ENCODE measurements around the gene IGSF5. TPM values are rescaled to one million over a fixed set of nuclear protein-coding genes. Genes with fewer than 3 reads are reported as not detected.

The IGSF5 gene
- total and polyA plus RNA-seq, 2 of the 4 experiments (the other 2 are of a cell fraction): not detected

DNA sequence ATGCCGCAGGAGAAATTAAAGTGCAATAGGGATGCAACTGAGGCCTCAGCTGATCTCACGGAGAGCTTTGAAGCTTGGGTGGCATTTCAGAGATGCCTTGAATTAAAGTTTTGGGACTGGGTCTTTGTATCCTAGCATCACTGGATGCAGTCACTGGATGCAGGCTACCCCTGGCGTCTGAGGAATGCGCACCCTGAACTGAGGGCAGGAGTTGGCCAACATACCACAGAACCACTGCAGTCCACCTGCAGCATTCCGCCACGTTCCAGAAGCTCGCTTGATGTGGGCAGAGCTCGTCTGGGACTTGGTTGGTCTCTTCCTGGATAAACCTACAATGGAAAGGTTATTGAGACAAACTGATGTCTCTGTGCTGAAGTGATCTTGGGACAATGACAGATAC, 34.1 kb upstream of the IGSF5 start:
- Histone ChIP-seq H2BK20ac (ENCODE audit: low read depth, low read length) (no peak overlapping the region), H3K4me2 (ENCODE audit: low read depth, low read length) (no peak overlapping the region), H3K9me3 (ENCODE audit: control insufficient read depth, insufficient read depth, low read length) (no peaks in the 10 kb centered on the region; the same call in 1 of the 2 replicates), H4K20me1 (ENCODE audit: insufficient read depth, low read length) (no peaks in the 10 kb centered on the region), H3K9me1 (ENCODE audit: insufficient read depth, low read length) (no peaks in the 10 kb centered on the region), H3K27me3 (ENCODE audit: control insufficient read depth, insufficient read depth, low read length) (no peaks in the 10 kb centered on the region), H3K9ac (ENCODE audit: low read depth, low read length) (no peak overlapping the region), H3K4me3 (ENCODE audit: insufficient read depth, low read depth, low read length) (no peak overlapping the region), H3K4me1 (ENCODE audit: control insufficient read depth, insufficient read depth, low read length) (no peaks in the 10 kb centered on the region), H3K79me1 (ENCODE audit: low read depth in 1 of 2, low read length in 2 of 2) (no peaks in the 10 kb centered on the region), H2AK9ac (replicated peaks; ENCODE audit: low read depth, low read length, poor library complexity) (no peak overlapping the region), H2BK120ac (ENCODE audit: low read depth, low read length) (no peak overlapping the region), H3K18ac (ENCODE audit: low read depth, low read length) (no peak overlapping the region), H4K8ac (ENCODE audit: low read depth in 2 of 2, low read length in 2 of 2) (no peak overlapping the region), H3K23ac (ENCODE audit: low read depth, low read length) (no peak overlapping the region), H2BK5ac (ENCODE audit: low read depth, low read length, poor library complexity, severe bottlenecking) (no peak overlapping the region), H4K5ac (ENCODE audit: low read depth, low read length) (no peak overlapping the region), H3K36me3 (ENCODE audit: control insufficient read depth, insufficient read depth, low read length) (no peaks in the 10 kb centered on the region), H2AK5ac (ENCODE audit: low read depth, low read length) (no peak overlapping the region), H3K14ac (replicated peaks; ENCODE audit: low read depth, low read length) (no peak overlapping the region), H4K91ac (ENCODE audit: insufficient read depth, low read depth, low read length) (no peak overlapping the region), H3K4ac (ENCODE audit: low read depth, low read length) (no peak overlapping the region), H3K56ac (ENCODE audit: extremely low read depth, insufficient read depth, low read length) (no peak overlapping the region), H3K27ac (ENCODE audit: insufficient read depth, low read length) (no peak overlapping the region), H2BK15ac (ENCODE audit: low read depth, low read length) (no peak overlapping the region), H2AFZ (replicated peaks; ENCODE audit: low read length, poor library complexity) (no peak overlapping the region)
- WGBS, 2 experiments (ENCODE audit: extremely low coverage in 2 of 2, insufficient read length in 1 of 2): 89% methylated on average over 3 of the region's 8 CpGs; no CpG with 5 or more reads in 1 of the 2 experiments
- intact Hi-C loops (cut with micrococcal nuclease): no loop called here
- TF ChIP-seq, protein P1, sequence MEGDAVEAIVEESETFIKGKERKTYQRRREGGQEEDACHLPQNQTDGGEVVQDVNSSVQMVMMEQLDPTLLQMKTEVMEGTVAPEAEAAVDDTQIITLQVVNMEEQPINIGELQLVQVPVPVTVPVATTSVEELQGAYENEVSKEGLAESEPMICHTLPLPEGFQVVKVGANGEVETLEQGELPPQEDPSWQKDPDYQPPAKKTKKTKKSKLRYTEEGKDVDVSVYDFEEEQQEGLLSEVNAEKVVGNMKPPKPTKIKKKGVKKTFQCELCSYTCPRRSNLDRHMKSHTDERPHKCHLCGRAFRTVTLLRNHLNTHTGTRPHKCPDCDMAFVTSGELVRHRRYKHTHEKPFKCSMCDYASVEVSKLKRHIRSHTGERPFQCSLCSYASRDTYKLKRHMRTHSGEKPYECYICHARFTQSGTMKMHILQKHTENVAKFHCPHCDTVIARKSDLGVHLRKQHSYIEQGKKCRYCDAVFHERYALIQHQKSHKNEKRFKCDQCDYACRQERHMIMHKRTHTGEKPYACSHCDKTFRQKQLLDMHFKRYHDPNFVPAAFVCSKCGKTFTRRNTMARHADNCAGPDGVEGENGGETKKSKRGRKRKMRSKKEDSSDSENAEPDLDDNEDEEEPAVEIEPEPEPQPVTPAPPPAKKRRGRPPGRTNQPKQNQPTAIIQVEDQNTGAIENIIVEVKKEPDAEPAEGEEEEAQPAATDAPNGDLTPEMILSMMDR (conservative IDR thresholded peaks at IDR 0.05; ENCODE audit: low read depth, low read length): no peak
- TF ChIP-seq BHLHE40 (IDR thresholded peaks at IDR 0.05; ENCODE audit: low read depth, low read length) (no peak), MAFK (IDR thresholded peaks at IDR 0.05; ENCODE audit: low read depth, low read length) (no peak), CHD1 (IDR thresholded peaks at IDR 0.05; ENCODE audit: low read depth, low read length) (no peak), SMC3 (IDR thresholded peaks at IDR 0.05; ENCODE audit: low read depth, low read length) (no peak), NFE2L2 (IDR thresholded peaks at IDR 0.05; ENCODE audit: low read depth, low read length) (no peak), FOS (IDR thresholded peaks at IDR 0.05; ENCODE audit: low read depth, low read length) (no peak)
- TF ChIP-seq, protein P2, sequence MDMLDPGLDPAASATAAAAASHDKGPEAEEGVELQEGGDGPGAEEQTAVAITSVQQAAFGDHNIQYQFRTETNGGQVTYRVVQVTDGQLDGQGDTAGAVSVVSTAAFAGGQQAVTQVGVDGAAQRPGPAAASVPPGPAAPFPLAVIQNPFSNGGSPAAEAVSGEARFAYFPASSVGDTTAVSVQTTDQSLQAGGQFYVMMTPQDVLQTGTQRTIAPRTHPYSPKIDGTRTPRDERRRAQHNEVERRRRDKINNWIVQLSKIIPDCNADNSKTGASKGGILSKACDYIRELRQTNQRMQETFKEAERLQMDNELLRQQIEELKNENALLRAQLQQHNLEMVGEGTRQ (IDR thresholded peaks at IDR 0.05; ENCODE audit: low read depth, low read length): no peak
- DNase-seq (no peak), ATAC-seq (ENCODE audit: low read depth) (no peak)
- no TSS peak for BruUV-seq (replicated peaks)
- dilution Hi-C loops (cut with HindIII; ENCODE audit: low sequenced_read_pairs, unreplicated experiment): loop anchor here (25.0 kb wide), 1 partner anchor 199 kb away; no protein-coding TSS in a partner anchor
- CTCF ChIA-PET: interaction anchor here (1.0 kb wide), 1 partner anchor 193 kb away, joined by 3 read pairs; no protein-coding TSS in a partner anchor
- in situ Hi-C loops (cut with MboI; ENCODE audit: low sequenced_read_pairs): no loop called here
- POLR2A ChIA-PET (ENCODE audit: unreplicated experiment): no interaction called here

Data from IMR-90 (cell line).